HG03097 (cell line): Measurements from ENCODE around the gene DST.

ENCODE experiments used
- ATAC-seq: cut with Tn5 transposase; IDR thresholded peaks from one replicate; pipeline ENCODE4 v1.9.1; 2021; ENCODE audit not compliant: unreplicated experiment, low FRiP score

DST gene

GRCh38 chr6:56625356-56625755 is 17.3 kb downstream of the DST start:
- ATAC-seq: no peak

GRCh38 chr6:56624728-56625069 is 18.0 kb downstream of the DST start:
- ATAC-seq: no peak

GRCh38 chr6:56624046-56624727 is 18.5 kb downstream of the DST start:
- ATAC-seq: no peak

GRCh38 chr6:56620229-56620868 is 22.3 kb downstream of the DST start:
- ATAC-seq: no peak

- no peak for ATAC-seq
Measured at GRCh38 chr6:56618050-56618449, 24.6 kb downstream of the DST start.

GRCh38 chr6:56616967-56617366 is 25.7 kb downstream of the DST start:
- ATAC-seq: no peak

- ATAC-seq: no peak
Measured at GRCh38 chr6:56613247-56613851, 29.3 kb downstream of the DST start.

GRCh38 chr6:56608332-56608731 is 34.4 kb downstream of the DST start:
- no peak for ATAC-seq

- no peak for ATAC-seq
Measured at GRCh38 chr6:56607111-56607752, 35.5 kb downstream of the DST start.

- no peak for ATAC-seq
Measured at GRCh38 chr6:56605435-56605834, 37.3 kb downstream of the DST start.

- no peak for ATAC-seq
Measured at GRCh38 chr6:56604186-56604585, 38.5 kb downstream of the DST start.

GRCh38 chr6:56601390-56601789 is 41.3 kb downstream of the DST start:
- no peak for ATAC-seq

GRCh38 chr6:56595490-56596122 is 47.1 kb downstream of the DST start:
- ATAC-seq: peak; percentile 30

- no peak for ATAC-seq
Measured at GRCh38 chr6:56594699-56595098, 48.0 kb downstream of the DST start.

GRCh38 chr6:56593801-56594318 is 48.8 kb downstream of the DST start:
- peak; percentile 94 for ATAC-seq

- ATAC-seq: no peak
Measured at GRCh38 chr6:56582236-56582635, 60.5 kb downstream of the DST start.

- no peak for ATAC-seq
Measured at GRCh38 chr6:56581296-56581925, 61.3 kb downstream of the DST start.

- ATAC-seq: no peak
Measured at GRCh38 chr6:56580271-56580670, 62.4 kb downstream of the DST start.

- no peak for ATAC-seq
Measured at GRCh38 chr6:56579155-56579851, 63.4 kb downstream of the DST start.

GRCh38 chr6:56575736-56576135 is 67.0 kb downstream of the DST start:
- no peak for ATAC-seq
